Chondrocyte (in vitro differentiated cells): Measurements from ENCODE around the gene NECTIN3. TPM values are rescaled to one million over a fixed set of nuclear protein-coding genes. Genes with fewer than 3 reads are reported as not detected.

ENCODE experiments used
- DNase-seq: peaks from one replicate; pipeline ENCODE4 v3.0.0; 2021; ENCODE audit warnings: mixed read lengths, low spot score
- H3K27ac Mint-ChIP-seq: one replicate; pipeline ENCODE4 v1.8.0; 2021; ENCODE audit warnings: mild to moderate bottlenecking, moderate library complexity, mixed read lengths; ENCODE audit not compliant: unreplicated experiment
- H3K27me3 Mint-ChIP-seq: 2 replicates; pipeline ENCODE4 v1.8.0; 2021; ENCODE audit warnings: low read depth, mixed read lengths
- H3K36me3 Mint-ChIP-seq: 2 replicates; pipeline ENCODE4 v1.8.0; 2021; ENCODE audit warnings: low read depth, mixed read lengths
- H3K4me1 Mint-ChIP-seq: 2 replicates; pipeline ENCODE4 v1.8.0; 2021; ENCODE audit warnings: low read depth, mild to moderate bottlenecking, mixed read lengths
- H3K4me3 Mint-ChIP-seq: one replicate; pipeline ENCODE4 v1.8.0; 2021; ENCODE audit warnings: mild to moderate bottlenecking, moderate library complexity, mixed read lengths; ENCODE audit not compliant: unreplicated experiment
- H3K9me3 Mint-ChIP-seq: 2 replicates; pipeline ENCODE4 v1.8.0; 2021; ENCODE audit warnings: low read depth, mixed read lengths
- total RNA-seq: library from RNA; stranded (reverse); gene quantifications from 3 replicates; pipeline ENCODE4 v1.2.1, GENCODE V29; 2021
- TF ChIP-seq, protein P1 (sequence below): fragments of 200-600 bp; sonication (generic); IDR thresholded peaks from 2 replicates; pipeline ENCODE4 v1.5.0; 2021; ENCODE audit warnings: antibody characterized with exemption, mild to moderate bottlenecking, moderate library complexity

The NECTIN3 gene
- total RNA-seq, 1 donor from 2014 or later, result 32.0 TPM

- no peak overlapping the region for H3K27ac Mint-ChIP-seq
- H3K4me1 Mint-ChIP-seq, result peaks cover 13% of the 10 kb centered on the region
- no peak for DNase-seq
- H3K27me3 Mint-ChIP-seq, result no peaks in the 10 kb centered on the region
- no peaks in the 10 kb centered on the region for H3K9me3 Mint-ChIP-seq
- H3K4me3 Mint-ChIP-seq, result no peak overlapping the region
- no peaks in the 10 kb centered on the region for H3K36me3 Mint-ChIP-seq
- TF ChIP-seq, protein P1, sequence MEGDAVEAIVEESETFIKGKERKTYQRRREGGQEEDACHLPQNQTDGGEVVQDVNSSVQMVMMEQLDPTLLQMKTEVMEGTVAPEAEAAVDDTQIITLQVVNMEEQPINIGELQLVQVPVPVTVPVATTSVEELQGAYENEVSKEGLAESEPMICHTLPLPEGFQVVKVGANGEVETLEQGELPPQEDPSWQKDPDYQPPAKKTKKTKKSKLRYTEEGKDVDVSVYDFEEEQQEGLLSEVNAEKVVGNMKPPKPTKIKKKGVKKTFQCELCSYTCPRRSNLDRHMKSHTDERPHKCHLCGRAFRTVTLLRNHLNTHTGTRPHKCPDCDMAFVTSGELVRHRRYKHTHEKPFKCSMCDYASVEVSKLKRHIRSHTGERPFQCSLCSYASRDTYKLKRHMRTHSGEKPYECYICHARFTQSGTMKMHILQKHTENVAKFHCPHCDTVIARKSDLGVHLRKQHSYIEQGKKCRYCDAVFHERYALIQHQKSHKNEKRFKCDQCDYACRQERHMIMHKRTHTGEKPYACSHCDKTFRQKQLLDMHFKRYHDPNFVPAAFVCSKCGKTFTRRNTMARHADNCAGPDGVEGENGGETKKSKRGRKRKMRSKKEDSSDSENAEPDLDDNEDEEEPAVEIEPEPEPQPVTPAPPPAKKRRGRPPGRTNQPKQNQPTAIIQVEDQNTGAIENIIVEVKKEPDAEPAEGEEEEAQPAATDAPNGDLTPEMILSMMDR, result no peak
These were observed 9.5 kb downstream of the NECTIN3 start for GRCh38 chr3:111081008-111081545.

DNA sequence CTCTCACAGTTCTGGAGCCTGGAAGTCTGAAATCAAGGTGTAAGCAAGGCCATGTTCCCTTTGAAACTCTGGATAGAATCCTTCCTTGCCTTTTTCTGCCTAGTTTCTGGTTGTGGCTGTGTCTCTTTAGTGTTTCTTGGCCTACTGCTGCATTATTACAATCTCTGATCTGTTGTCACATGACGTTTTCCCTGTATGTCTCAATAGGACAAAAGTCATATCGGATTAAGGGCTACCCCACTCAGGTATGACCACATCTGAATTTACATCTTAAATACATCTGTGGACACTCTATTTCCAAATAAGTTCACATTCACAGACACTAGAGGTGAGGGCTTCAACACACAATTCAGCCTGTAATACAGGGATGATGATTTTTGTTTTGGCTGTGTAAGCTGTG, 13.3 kb downstream of the NECTIN3 start:
- H3K27ac Mint-ChIP-seq, result no peak overlapping the region
- no peak overlapping the region for H3K4me3 Mint-ChIP-seq
- H3K36me3 Mint-ChIP-seq, result no peaks in the 10 kb centered on the region
- no peaks in the 10 kb centered on the region for H3K27me3 Mint-ChIP-seq
- TF ChIP-seq, protein P1, result no peak
- no peak for DNase-seq
- no peaks in the 10 kb centered on the region for H3K9me3 Mint-ChIP-seq
- peaks cover 14% of the 10 kb centered on the region for H3K4me1 Mint-ChIP-seq

DNA sequence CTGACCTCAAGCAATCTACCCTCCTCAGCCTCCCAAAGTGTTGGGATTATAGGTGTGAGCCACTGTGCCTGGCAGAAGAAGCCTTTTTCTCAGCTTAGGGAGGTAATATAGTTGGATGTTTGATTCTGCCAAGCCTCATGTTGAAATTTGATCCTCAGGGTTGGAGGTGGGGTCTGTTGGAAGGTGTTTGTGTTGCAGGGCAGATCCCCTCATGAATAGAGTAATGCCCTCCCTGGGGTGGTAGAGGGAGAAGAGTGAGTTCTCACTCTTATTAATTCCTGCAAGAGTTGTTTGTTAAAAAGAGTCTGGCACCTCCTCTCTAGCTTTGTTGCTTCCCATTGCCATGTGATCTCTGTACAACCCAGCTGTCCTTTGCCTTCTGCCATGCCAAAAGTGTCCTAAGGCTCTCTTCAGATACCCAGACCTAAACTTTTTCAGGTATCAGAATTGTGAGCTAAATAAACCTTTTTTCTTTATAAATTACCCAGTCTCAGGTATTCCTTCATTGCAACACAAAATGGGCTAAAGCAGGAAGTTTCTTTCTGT, 16.4 kb downstream of the NECTIN3 start:
- no peak overlapping the region for H3K4me3 Mint-ChIP-seq
- DNase-seq, result no peak
- H3K9me3 Mint-ChIP-seq, result no peaks in the 10 kb centered on the region
- H3K4me1 Mint-ChIP-seq, result peaks cover 23% of the 10 kb centered on the region
- no peak overlapping the region for H3K27ac Mint-ChIP-seq
- no peaks in the 10 kb centered on the region for H3K36me3 Mint-ChIP-seq
- no peaks in the 10 kb centered on the region for H3K27me3 Mint-ChIP-seq
- TF ChIP-seq, protein P1, result no peak

GRCh38 chr3:111096487-111097209, 25.0 kb downstream of the NECTIN3 start:
- peaks cover 29% of the 10 kb centered on the region for H3K4me1 Mint-ChIP-seq
- H3K27ac Mint-ChIP-seq, result no peak overlapping the region
- TF ChIP-seq, protein P1, result no peak
- peaks cover 2% of the 10 kb centered on the region for H3K36me3 Mint-ChIP-seq
- H3K9me3 Mint-ChIP-seq, result peaks cover 14% of the 10 kb centered on the region
- no peaks in the 10 kb centered on the region for H3K27me3 Mint-ChIP-seq
- no peak overlapping the region for H3K4me3 Mint-ChIP-seq
- no peak for DNase-seq

GRCh38 chr3:111103807-111104206, 32.2 kb downstream of the NECTIN3 start:
- H3K4me3 Mint-ChIP-seq, result no peak overlapping the region
- no peaks in the 10 kb centered on the region for H3K9me3 Mint-ChIP-seq
- no peaks in the 10 kb centered on the region for H3K27me3 Mint-ChIP-seq
- no peak for DNase-seq
- H3K36me3 Mint-ChIP-seq, result peaks cover 2% of the 10 kb centered on the region
- no peak overlapping the region for H3K27ac Mint-ChIP-seq
- TF ChIP-seq, protein P1, result no peak
- peaks cover 25% of the 10 kb centered on the region for H3K4me1 Mint-ChIP-seq
